H54 (cell line): ENCODE measurements around the gene BCAR3.

ENCODE experiments used
- DNase-seq: peaks from one replicate; pipeline ENCODE4 v3.0.0; 2011; ENCODE audit warnings: low spot score, mixed read lengths; ENCODE audit not compliant: insufficient read length
- FAIRE-seq: peaks from 3 replicates; lab custom pipeline; 2011; peaks lifted over from hg19 to GRCh38; lab: Jason Lieb, UNC
- POLR2A ChIP-seq: IDR thresholded peaks from 2 replicates; pipeline ENCODE4 v1.6.1; 2011; ENCODE audit warnings: low read depth, mild to moderate bottlenecking, low read length

BCAR3 gene

DNA sequence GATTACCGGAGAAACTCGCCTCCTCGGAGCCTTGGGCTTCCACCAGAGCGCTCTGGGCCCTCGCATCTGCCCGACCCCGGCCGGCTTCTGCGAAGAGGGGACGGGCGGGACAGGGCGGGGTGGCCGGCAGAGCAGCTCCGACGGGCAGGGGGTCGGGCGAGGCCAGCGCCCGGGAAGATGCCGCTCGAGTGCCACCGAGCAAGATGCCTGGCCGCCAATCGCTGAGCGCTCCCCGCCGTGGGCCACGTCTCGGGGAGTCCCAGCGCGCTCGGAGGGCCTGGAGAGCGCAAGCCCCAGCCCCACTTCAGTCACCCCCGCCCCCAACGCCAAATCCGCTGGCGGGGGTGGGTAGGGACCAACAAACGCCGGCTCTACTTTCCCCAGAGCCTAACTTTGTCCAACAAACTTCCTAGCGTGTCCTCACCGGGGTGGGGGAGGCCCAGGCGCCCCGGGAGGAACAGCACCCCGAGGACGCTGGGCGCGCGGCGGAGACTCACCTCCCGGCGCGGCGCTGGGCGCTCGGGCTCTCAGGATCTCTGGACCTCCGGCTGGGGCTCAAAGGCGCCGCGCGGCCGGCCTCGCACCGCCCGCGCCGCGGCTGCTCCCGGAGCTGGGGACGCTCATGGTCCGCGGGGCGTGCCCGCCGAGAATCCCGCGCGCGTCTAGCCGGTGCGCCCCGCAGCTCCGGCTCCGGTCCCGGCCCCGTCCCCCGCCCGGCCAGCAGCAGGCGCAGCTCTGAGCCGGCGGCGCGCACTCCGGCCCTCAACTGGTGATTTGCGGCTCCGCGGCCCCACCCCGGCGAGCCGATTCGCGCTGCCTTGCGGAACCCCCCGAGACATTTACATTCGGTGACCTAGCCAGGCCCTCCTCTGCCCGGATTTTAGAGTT, at the start of gene BCAR3:
BCAR3 (minus strand) TSS at position 737 of the 888 bp plus-strand sequence. CDS start 6,907 bp downstream, outside the sequence.
- DNase-seq (no peak), FAIRE-seq (no peak)
- peak; percentile 61; the same call in 1 of the 2 replicates for TF ChIP-seq POLR2A

DNA sequence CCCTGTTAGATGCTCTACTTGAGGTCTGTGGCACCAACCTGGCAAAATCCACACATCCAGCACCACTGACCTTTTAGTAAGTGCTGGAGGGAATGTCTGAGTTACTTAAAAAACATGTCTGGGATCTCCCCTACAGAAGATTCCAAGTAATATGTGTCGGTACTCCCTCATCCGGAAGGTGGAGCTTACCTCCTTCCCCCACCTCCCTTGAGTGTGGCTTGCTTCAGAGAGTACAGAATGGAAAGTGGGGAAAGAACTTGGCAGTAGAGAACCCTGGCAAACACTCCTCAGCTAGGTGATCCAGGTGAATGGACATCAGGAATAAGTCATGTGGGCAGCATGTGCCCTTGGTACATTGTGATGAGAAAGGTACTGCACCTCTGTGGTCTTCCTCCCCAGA, 49.0 kb upstream of the BCAR3 start:
- TF ChIP-seq POLR2A: no peak
- DNase-seq (no peak), FAIRE-seq (no peak)

DNA sequence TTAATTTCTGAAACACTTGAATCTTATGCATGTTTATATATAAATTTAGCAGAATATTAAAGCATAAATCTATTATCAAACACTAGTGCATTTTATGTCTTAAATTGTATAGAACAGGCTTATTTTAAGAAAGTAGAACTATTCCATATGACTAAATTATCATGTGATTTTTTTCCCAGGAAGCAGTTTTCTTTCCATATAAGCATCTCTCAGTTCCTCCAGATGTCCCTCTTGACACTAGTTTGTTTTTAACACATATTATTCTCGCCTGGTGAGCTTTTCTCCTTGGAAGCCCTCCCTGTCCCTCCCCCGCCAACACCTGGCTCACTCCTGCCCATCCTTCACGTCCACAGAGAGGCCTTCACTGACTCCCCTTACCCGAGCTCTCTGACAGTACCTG, 48.3 kb upstream of the BCAR3 start:
- no peak for DNase-seq
- no peak for FAIRE-seq
- TF ChIP-seq POLR2A: no peak

DNA sequence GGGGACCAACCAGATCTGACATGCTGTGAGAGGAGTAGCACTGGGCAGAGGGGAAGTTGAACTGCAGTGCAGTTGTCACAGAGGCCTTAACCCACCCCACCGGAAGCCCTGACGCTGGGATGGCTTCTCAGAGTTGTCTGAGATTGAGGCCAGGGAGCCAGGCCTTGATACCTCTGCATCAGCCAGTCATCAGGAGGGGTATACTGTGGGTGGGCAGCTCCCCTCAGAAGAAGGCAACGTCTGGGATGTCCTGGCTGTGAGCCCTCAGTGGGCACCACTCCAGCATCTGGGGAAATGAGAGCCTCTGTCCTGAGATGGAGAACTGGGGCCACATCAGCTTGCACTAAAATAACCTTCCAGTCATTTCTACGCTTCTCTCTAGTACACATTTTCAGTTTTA, 47.9 kb upstream of the BCAR3 start:
- no peak for TF ChIP-seq POLR2A
- DNase-seq (no peak), FAIRE-seq (no peak)

DNA sequence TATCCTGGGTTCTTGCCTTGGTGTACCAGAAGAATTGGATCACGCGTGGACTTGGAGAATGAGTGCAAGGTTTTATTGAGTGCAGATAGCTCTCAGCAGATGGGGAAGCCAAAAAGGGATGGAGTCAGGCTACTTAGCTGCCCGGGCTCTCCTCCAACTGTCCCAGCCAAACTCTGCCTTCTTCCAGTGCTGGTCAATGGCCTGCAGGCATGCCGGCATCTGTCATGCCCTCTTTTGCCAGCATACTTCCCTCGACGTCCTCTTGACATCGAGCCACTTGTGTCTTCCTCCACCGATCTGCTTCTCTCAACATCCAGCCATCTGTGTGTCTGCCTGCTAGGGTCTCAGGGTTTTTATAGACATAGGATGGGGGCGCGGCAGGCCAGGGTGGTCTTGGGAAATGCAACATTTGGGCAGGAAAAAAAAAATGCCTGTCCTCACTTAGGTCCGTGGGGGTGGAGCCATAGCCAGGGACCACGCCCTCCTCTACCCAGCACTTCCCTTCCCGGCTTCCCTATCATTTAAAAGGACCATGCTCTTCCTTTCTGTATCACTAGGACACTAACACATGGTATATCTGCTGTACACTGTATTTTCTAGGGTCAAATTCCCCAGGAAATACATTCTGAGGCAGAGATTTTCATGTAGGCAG, 47.0 kb upstream of the BCAR3 start:
- no peak for TF ChIP-seq POLR2A
- FAIRE-seq: no peak
- DNase-seq: no peak

DNA sequence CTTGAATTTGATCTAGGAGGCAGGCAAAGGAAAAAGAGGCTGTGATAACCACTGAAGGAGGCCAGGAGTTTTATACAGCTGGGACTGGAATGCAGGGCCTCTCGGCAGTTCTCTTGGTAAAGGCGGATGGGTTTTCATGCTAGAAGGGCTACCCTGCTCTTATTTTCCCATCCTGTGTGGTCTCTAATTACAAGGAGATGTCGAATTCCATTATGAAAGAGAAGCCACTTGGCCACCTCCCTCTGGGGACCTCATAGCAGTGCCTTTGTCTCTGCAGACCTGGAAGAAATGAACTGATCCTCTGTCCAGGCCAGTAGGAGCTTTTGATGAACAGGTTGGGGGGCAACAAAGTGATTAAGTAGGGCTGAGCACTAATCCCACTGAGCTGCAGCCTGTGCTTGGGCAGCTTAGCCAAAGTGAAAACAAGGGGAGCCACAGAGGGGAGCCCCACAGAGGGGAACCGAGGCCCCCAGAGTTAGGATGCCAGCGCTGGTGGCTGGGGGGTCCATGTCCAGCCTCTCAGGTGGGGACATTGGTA, 42.2 kb upstream of the BCAR3 start:
- no peak for TF ChIP-seq POLR2A
- DNase-seq (no peak), FAIRE-seq (no peak)

DNA sequence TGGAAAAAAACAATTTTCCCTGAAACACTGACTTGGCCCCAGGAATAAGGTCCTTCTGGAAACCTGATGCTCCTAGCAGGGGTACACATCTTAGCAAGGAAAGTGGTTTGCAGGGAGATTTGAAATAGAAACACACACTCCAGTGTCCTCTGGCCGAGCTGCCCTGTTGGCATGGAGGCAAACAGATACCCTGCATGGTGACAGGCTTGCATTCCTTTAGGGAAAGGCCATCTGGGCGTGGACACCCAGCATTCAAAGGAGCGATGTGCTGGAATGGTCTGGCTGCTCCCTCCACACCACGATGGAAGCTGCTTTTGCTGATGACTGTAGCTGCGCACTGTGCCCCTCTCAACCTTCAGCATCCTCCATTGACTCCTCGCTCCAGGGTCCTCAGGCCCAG, 41.5 kb upstream of the BCAR3 start:
- FAIRE-seq (no peak), DNase-seq (peak; percentile 13)

DNA sequence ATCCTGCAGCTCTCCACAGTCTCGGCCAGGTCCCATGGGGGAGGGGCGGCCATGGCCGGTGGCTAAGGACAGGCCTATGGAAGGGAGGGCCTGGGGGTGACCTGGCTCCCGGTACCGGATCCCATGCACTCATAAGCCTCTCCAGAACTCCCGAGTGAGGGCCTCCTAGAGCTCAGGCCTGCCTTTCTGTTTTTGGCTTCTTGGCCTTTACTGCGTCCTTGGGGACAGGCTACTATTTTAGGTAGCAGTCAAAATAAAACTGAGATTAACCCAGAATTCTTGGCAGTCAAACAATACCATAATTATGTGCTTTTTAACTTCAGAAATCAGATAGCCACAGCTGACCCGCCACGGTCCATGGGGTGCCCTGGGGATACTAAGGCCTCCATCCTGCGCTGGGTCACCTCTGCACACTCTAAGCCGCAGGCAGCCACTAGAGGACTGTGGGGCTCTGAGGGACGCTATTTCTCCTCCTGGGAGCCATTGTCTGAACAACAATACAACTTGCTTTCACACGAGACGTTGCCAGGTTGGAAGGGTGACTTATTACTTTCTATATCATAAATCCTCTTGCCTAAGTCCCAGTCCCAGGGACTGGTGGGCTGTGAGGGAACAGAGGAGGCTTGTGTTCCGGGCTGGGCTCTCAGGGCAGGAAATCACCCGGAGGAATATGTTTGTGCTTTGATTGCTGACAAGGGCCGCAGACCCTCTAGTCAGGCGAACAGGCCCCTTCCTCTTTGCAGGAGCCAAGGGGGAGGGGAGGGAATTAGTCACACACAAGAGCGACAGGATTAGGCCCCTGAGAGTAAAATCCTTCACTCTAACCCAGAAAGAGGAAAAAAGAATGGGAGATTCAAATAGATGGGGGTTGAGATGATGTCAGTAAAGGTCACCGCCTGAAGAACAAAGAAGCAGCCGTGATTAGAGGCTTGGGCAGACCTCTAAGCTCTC, 40.7 kb upstream of the BCAR3 start:
- FAIRE-seq (no peak), DNase-seq (no peak)

More for the DNA sequence above, 41.5 kb upstream of the BCAR3 start:
- no peak for TF ChIP-seq POLR2A

DNA sequence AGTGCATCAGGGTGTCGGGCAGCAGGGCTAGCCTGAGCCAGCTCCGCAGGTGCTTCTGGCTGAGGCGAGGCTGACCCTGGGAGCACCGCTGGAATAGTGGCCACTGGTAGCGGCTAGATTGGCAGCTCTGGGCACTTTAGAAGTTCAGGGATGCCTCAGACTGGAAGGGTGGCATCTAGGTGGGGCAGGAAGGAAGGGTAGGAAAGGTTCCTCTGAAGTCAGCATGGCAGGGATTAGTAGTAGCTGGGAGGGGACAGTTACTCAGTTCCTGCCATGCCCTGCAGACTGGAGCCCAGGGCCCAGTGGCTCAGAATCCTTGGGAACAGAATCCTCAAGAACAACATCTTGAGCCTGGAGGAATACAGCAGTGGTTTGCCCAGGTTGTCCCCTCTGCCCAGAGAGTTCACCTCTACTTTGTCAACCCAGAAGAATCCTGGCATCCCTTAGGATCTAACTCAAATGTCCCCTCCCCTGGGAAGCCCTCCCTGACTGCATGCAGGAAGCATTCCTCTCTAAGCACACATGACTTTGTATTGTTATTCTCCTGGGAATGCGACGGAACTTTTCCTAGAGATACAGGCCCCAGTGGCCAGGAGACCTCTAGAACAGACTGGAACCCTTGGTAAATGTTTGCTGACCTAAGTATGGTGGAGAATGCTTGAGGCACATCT, 39.5 kb upstream of the BCAR3 start:
- DNase-seq (no peak), FAIRE-seq (no peak)
- no peak for TF ChIP-seq POLR2A

More for the DNA sequence above, 40.7 kb upstream of the BCAR3 start:
- TF ChIP-seq POLR2A: no peak

DNA sequence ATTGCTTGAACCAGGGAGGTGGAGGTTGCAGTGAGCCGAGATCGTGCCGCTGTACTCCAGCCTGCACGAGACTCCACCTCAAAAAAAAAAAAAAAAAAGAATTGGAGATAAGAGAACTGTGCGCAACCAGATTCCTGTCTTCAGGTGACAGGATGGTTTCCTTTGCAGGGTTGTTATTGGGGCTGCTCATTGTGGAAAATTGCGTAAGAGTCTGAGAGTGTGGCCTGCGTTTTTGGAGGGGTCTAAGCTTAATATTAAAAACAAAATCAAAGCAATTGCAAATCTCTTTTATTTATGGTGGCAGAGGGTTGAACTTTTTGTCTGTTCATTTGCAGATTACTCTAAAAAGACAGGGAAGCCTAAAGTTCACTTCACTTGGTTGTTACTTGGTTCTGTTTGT, 36.0 kb upstream of the BCAR3 start:
- no peak for FAIRE-seq
- no peak for TF ChIP-seq POLR2A
- no peak for DNase-seq

DNA sequence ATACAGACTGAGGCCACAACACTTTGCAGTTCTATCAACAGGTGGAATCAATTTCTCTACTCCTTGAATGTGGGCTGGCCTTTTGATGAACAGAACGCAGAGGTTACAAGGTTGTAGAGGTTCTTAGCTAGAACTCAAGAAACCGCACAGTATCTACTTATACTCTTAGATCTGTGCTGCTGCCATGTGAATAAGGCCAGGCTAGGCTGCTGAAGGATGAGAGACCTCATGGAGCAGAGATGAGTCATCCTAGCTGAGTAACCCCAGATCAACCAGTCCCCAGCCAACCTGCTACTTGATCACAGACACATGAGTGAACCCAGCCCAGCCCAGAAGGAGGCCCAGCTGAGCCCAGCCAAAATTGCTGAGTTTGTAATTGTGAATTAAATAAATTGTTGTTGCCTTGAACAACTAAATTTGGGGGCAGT, 35.3 kb upstream of the BCAR3 start:
- DNase-seq (peak; percentile 54), FAIRE-seq (peak; percentile 50)
- TF ChIP-seq POLR2A: no peak

DNA sequence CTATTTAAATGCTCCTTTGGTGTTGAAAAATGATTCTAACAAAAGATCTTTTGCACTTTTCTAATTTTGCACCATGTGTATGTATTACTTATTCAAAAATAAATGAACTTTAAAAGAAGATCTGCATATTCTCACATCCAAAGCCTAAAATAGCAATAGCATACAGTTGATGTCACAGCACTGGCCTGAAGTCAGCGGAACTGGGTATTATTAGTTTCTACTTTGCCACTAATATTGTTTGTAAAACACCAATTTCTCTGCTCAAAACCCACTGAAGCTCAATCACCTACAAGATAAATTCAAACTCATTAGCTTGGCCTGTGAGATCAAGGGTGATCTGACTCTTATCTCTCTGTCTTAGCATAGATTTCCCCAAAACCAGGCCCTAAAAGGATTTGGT, 34.5 kb upstream of the BCAR3 start:
- FAIRE-seq (no peak), DNase-seq (no peak)
- no peak for TF ChIP-seq POLR2A
